Esophagus muscularis mucosa (tissue), 4 donors: ENCODE data around the gene GUCA1C. TPM values are rescaled to one million over a fixed set of nuclear protein-coding genes. Genes with fewer than 3 reads are reported as not detected.

Experiments
- DNase-seq: peaks from one replicate; pipeline ENCODE4 v3.0.0-alpha.2; 2017; ENCODE audit errors: extremely low spot score
- H3K27ac ChIP-seq, 4 donors: fragments of 200-600 bp; sonication (generic); replicated peaks in 1 of 4; 1 replicate in 3 of 4; 2 replicates in 1 of 4; pipeline ENCODE4 v1.5.1; 2016 to 2019; ENCODE audit warnings: mild to moderate bottlenecking in 1 of 4
- H3K27me3 ChIP-seq, 4 donors: fragments of 200-600 bp; sonication (generic); one replicate each; pipeline versions ENCODE4 v1.5.1 to v1.6.0; 2016 to 2019
- H3K36me3 ChIP-seq, 4 donors: fragments of 200-600 bp; sonication (generic); one replicate each; pipeline ENCODE4 v1.5.1; 2016 to 2019
- H3K4me1 ChIP-seq, 4 donors: fragments of 200-600 bp; sonication (generic); one replicate each; pipeline ENCODE4 v1.5.1; 2016 to 2019
- H3K4me3 ChIP-seq, 4 donors: fragments of 200-600 bp; sonication (generic); 1 replicate in 2 of 4; 2 replicates in 2 of 4; pipeline ENCODE4 v1.5.1; 2016 to 2019; ENCODE audit warnings: mild to moderate bottlenecking in 4 of 4, moderate library complexity in 1 of 4
- H3K9me3 ChIP-seq, 4 donors: fragments of 200-600 bp; sonication (generic); 1 replicate in 3 of 4; 2 replicates in 1 of 4; pipeline ENCODE4 v1.5.1; 2016 to 2019
- CTCF ChIP-seq, 3 experiments: fragments of 200-600 bp in 2 of 3; fragments of 450-650 bp in 1 of 3; sonication (generic) in 2 of 3; IDR thresholded peaks; one replicate each; pipeline ENCODE4 v1.5.1; 2017 to 2019; ENCODE audit warnings: antibody characterized with exemption in 3 of 3, mild to moderate bottlenecking in 2 of 3, moderate library complexity in 1 of 3
- EP300 ChIP-seq: sonication (generic); formaldehyde crosslinking; IDR thresholded peaks from one replicate; pipeline ENCODE4 v1.6.1; 2017; ENCODE audit warnings: antibody characterized with exemption
- POLR2A ChIP-seq: fragments of 450-650 bp; IDR thresholded peaks from one replicate; pipeline ENCODE4 v1.6.1; 2017; ENCODE audit warnings: antibody characterized with exemption, moderate library complexity, mild to moderate bottlenecking, low read depth
- POLR2AphosphoS5 ChIP-seq, 2 donors: sonication (generic); formaldehyde crosslinking; IDR thresholded peaks; one replicate each; pipeline ENCODE4 v1.6.1; 2017; ENCODE audit warnings: antibody characterized with exemption in 2 of 2
- WGBS: methylation state at CpG from one replicate; pipeline ENCODE4 v1.1.5; 2018; 5-methylcytosine and 5-hydroxymethylcytosine counted together
- intact Hi-C: fragments of 100-400 bp; cut with DNase I; formaldehyde crosslinking; loops from one replicate; pipeline ENCODE4 v1.15.1; 2023
- total RNA-seq, 4 donors: library from RNA; depleted of rRNA; stranded (reverse); fragments of >200 nt; gene quantifications; one replicate each; pipeline versions ENCODE4 v1.1.0 to v1.2.1, GENCODE V29; 2016

GUCA1C gene
- total RNA-seq, 4 donors from 2014 or later: not detected

GRCh38 chr3:108862865-108863798, 90.5 kb downstream of the GUCA1C start:
- Histone ChIP-seq H3K4me3 (no peak overlapping the region), H3K36me3 (no peaks in the 10 kb centered on the region), H3K4me1 (no peaks in the 10 kb centered on the region), H3K27ac (no peak overlapping the region), H3K9me3 (no peaks in the 10 kb centered on the region), H3K27me3 (no peaks in the 10 kb centered on the region)
- intact Hi-C loops: no loop called here
- no peak for DNase-seq
- no peak for TF ChIP-seq CTCF (IDR thresholded peaks at IDR 0.05)
- TF ChIP-seq EP300: no peak
- TF ChIP-seq POLR2A: no peak
- TF ChIP-seq POLR2AphosphoS5 (IDR thresholded peaks at IDR 0.05): no peak
- 50% methylated on average over 7 of the region's 7 CpGs for WGBS

- Histone ChIP-seq H3K27ac (no peak overlapping the region), H3K9me3 (no peaks in the 10 kb centered on the region), H3K4me3 (no peak overlapping the region), H3K36me3 (no peaks in the 10 kb centered on the region), H3K4me1 (no peaks in the 10 kb centered on the region), H3K27me3 (no peaks in the 10 kb centered on the region)
- intact Hi-C loops: no loop called here
- 58% methylated on average over 1 of the region's 1 CpG for WGBS
- DNase-seq: no peak
- no peak for TF ChIP-seq POLR2AphosphoS5 (IDR thresholded peaks at IDR 0.05)
- TF ChIP-seq CTCF (IDR thresholded peaks at IDR 0.05): no peak
- no peak for TF ChIP-seq POLR2A
- TF ChIP-seq EP300: no peak
Observed at GRCh38 chr3:108861401-108861800, 92.3 kb downstream of the GUCA1C start.

Other genes starting within 250 kb of the GUCA1C start
- gene RETNLB, start 196.5 kb downstream of the GUCA1C start, total RNA-seq: not detected
- gene TRAT1, start 131.1 kb downstream of the GUCA1C start, total RNA-seq: under 1 TPM in 2 of 4 donors, not detected in 2; 0.17 to 0.26 TPM
- not detected for gene MORC1, start 164.3 kb upstream of the GUCA1C start, total RNA-seq
- not detected for gene C3orf85, start 182.8 kb upstream of the GUCA1C start, total RNA-seq